Measurements from ENCODE around the gene MBNL1.

GRCh38 chr3:152421162-152421561 is 152.4 kb downstream of the MBNL1 start:
- TF ChIP-seq CTCF (IDR thresholded peaks at IDR 0.05; ENCODE audit: low read depth, low read length, poor library complexity, severe bottlenecking) (no peak), EZH2phosphoT487 (IDR thresholded peaks at IDR 0.05; ENCODE audit: borderline replicate concordance, low read length) (no peak)
